HEK293 (cell line): ENCODE results near the gene ATP8A1.

Experiments
- CTCF ChIA-PET: fragments of 350-600 bp; formaldehyde crosslinking; extraction: SDS; loops from one replicate; lab custom pipeline; 2021; ENCODE audit warnings: antibody characterized with exemption; lab: Yijun Ruan, JAX
- POLR2A ChIA-PET: fragments of 300-600 bp; formaldehyde crosslinking; extraction: SDS; loops from one replicate; lab custom pipeline; 2020; ENCODE audit warnings: antibody characterized with exemption, inconsistent platforms; lab: Yijun Ruan, JAX
- H3K27ac ChIP-seq: fragments of 200-500 bp; sonication (Bioruptor generic); 2 replicates; pipeline ENCODE4 v1.5.1; 2014; ENCODE audit warnings: low read depth, low read length, control low read depth, inconsistent platforms; ENCODE audit errors: extremely low read depth
- H3K36me3 ChIP-seq, 2 experiments: fragments of 200-500 bp in 1 of 2; sonication (Bioruptor generic) in 1 of 2; 1 replicate in 1 of 2; 2 replicates in 1 of 2; pipeline ENCODE4 v1.5.1; 2014 to 2017; ENCODE audit warnings: inconsistent platforms in 2 of 2, low read length in 2 of 2; ENCODE audit not compliant: control insufficient read depth in 2 of 2, insufficient read depth in 1 of 2
- H3K4me1 ChIP-seq: fragments of 200-500 bp; sonication (Bioruptor generic); 2 replicates; pipeline ENCODE4 v1.5.1; 2014; ENCODE audit warnings: mild to moderate bottlenecking, low read length, inconsistent platforms; ENCODE audit not compliant: control insufficient read depth, insufficient read depth
- H3K4me3 ChIP-seq: 2 replicates; pipeline ENCODE4 v1.5.1; 2011; ENCODE audit warnings: low read depth, mild to moderate bottlenecking, control low read depth, low read length, moderate library complexity
- H3K9me3 ChIP-seq: fragments of 200-500 bp; sonication (Bioruptor generic); 2 replicates; pipeline ENCODE4 v1.5.1; 2014; ENCODE audit warnings: low read depth, low read length, inconsistent platforms; ENCODE audit not compliant: control insufficient read depth, insufficient read depth
- IKZF3 ChIP-seq: fragments of 450-650 bp; IDR thresholded peaks from 2 replicates; pipeline ENCODE4 v1.5.0; 2018; ENCODE audit warnings: missing biosample characterization, mild to moderate bottlenecking, missing genetic modification characterization, moderate library complexity
- KLF7 ChIP-seq: fragments of 450-650 bp; formaldehyde crosslinking; IDR thresholded peaks from 2 replicates; pipeline ENCODE4 v1.5.1; 2016; ENCODE audit warnings: missing biosample characterization, missing genetic modification characterization, borderline replicate concordance
- KLF8 ChIP-seq: fragments of 450-650 bp; formaldehyde crosslinking; IDR thresholded peaks from 2 replicates; pipeline ENCODE4 v1.5.1; 2016; ENCODE audit warnings: missing biosample characterization, missing genetic modification characterization
- MEIS1 ChIP-seq: sonication (generic); formaldehyde crosslinking; IDR thresholded peaks from 2 replicates; pipeline ENCODE4 v1.8.1; 2022; ENCODE audit warnings: missing genetic modification reagents, mild to moderate bottlenecking, borderline replicate concordance
- SALL2 ChIP-seq: fragments of 450-650 bp; formaldehyde crosslinking; IDR thresholded peaks from 2 replicates; pipeline ENCODE4 v1.5.0; 2017; ENCODE audit warnings: missing biosample characterization, mild to moderate bottlenecking, missing genetic modification characterization, borderline replicate concordance
- SP3 ChIP-seq: fragments of 450-650 bp; formaldehyde crosslinking; IDR thresholded peaks from 2 replicates; pipeline ENCODE4 v1.5.1; 2016; ENCODE audit warnings: missing biosample characterization, missing genetic modification characterization
- ZEB2 ChIP-seq: fragments of 450-650 bp; formaldehyde crosslinking; IDR thresholded peaks from 2 replicates; pipeline ENCODE4 v1.5.1; 2016; ENCODE audit warnings: missing biosample characterization, missing genetic modification characterization
- ZNF169 ChIP-seq: fragments of 450-650 bp; formaldehyde crosslinking; IDR thresholded peaks from 2 replicates; pipeline ENCODE4 v1.5.1; 2016; ENCODE audit warnings: missing biosample characterization, missing genetic modification characterization
- ZNF223 ChIP-seq: fragments of 450-650 bp; formaldehyde crosslinking; IDR thresholded peaks from 2 replicates; pipeline ENCODE4 v1.5.1; 2016; ENCODE audit warnings: missing biosample characterization, missing genetic modification characterization
- ZNF341 ChIP-seq: fragments of 450-650 bp; formaldehyde crosslinking; IDR thresholded peaks from 2 replicates; pipeline ENCODE4; 2016; ENCODE audit warnings: low read depth, missing biosample characterization, missing genetic modification characterization
- ZNF48 ChIP-seq: fragments of 450-650 bp; formaldehyde crosslinking; IDR thresholded peaks from 2 replicates; pipeline ENCODE4 v1.5.1; 2016; ENCODE audit warnings: missing biosample characterization, missing genetic modification characterization
- ZNF530 ChIP-seq: fragments of 450-650 bp; formaldehyde crosslinking; IDR thresholded peaks from 2 replicates; pipeline ENCODE4 v1.5.1; 2016; ENCODE audit warnings: low read depth, missing biosample characterization, missing genetic modification characterization
- ZNF544 ChIP-seq: fragments of 450-650 bp; formaldehyde crosslinking; IDR thresholded peaks from 2 replicates; pipeline ENCODE4 v1.5.0; 2017; ENCODE audit warnings: missing biosample characterization, missing genetic modification characterization
- ZNF549 ChIP-seq: fragments of 450-650 bp; IDR thresholded peaks from 2 replicates; pipeline ENCODE4 v1.5.1; 2018; ENCODE audit warnings: missing biosample characterization, missing genetic modification characterization, mild to moderate bottlenecking, inconsistent platforms, moderate library complexity
- ZNF621 ChIP-seq: fragments of 450-650 bp; formaldehyde crosslinking; IDR thresholded peaks from 2 replicates; pipeline ENCODE4 v1.5.1; 2017; ENCODE audit warnings: missing biosample characterization, missing genetic modification characterization
- ZNF664 ChIP-seq: fragments of 450-650 bp; formaldehyde crosslinking; IDR thresholded peaks from 2 replicates; pipeline ENCODE4 v1.5.1; 2016; ENCODE audit warnings: missing biosample characterization, missing genetic modification characterization
- ZNF701 ChIP-seq: fragments of 450-650 bp; formaldehyde crosslinking; IDR thresholded peaks from 2 replicates; pipeline ENCODE4 v1.5.1; 2016; ENCODE audit warnings: missing biosample characterization, missing genetic modification characterization
- ZNF768 ChIP-seq: fragments of 450-650 bp; formaldehyde crosslinking; IDR thresholded peaks from 2 replicates; pipeline ENCODE4 v1.5.1; 2018; ENCODE audit warnings: missing biosample characterization, mild to moderate bottlenecking, missing genetic modification characterization
- TF ChIP-seq, protein P1 (sequence below): fragments of 450-650 bp; formaldehyde crosslinking; IDR thresholded peaks from 2 replicates; pipeline ENCODE4 v1.5.1; 2016; ENCODE audit warnings: missing biosample characterization, missing genetic modification characterization
- TF ChIP-seq, protein P2 (sequence below): fragments of 450-650 bp; formaldehyde crosslinking; optimal IDR thresholded peaks from 2 replicates; pipeline ENCODE3; 2016; ENCODE audit warnings: missing biosample characterization, mild to moderate bottlenecking, missing genetic modification characterization
- TF ChIP-seq, protein P3 (sequence below): fragments of 450-650 bp; formaldehyde crosslinking; IDR thresholded peaks from 2 replicates; pipeline ENCODE4 v1.5.1; 2016; ENCODE audit warnings: missing biosample characterization, missing genetic modification characterization
- TF ChIP-seq, protein P4 (sequence below): fragments of 450-650 bp; formaldehyde crosslinking; IDR thresholded peaks from 2 replicates; pipeline ENCODE4 v1.5.1; 2017; ENCODE audit warnings: missing biosample characterization, missing genetic modification characterization

Gene ATP8A1

DNA sequence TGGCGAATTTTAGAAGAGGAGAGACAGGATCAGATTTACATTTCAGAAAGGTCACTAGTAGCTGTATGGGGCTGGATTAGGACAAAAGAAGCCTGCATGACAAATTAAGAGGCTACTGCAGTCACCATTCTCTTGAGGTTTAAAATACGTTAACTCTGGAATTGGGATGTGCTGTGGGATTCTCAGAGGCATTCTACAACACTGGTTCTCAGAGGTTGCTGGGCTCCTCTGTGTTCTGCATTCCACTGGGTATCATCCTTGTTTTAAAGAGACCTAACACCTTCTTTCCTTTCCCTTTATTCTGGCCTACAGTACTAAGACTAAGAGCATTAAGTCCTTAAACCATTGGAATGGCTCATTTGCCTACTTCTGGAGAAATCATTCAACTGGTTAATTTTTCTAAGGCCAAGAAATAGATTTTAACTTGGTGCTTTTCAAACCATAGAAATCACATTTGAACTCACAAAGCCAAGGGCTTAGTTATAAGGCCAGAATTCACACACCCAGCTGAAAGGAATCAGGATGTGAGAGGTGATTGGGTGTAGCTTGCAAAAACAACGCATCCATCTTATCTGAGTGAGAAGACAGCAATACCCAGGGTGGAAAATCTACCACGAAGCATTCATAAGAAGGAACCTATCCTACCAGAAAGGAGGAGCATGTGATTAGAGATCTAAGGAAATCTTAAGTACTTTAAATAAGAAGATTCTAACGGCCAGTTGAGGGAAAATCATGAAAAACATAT is 143.0 kb downstream of the ATP8A1 start (continued):
- no peak for TF ChIP-seq ZNF48
- TF ChIP-seq, all 188 proteins: peak for 0

DNA sequence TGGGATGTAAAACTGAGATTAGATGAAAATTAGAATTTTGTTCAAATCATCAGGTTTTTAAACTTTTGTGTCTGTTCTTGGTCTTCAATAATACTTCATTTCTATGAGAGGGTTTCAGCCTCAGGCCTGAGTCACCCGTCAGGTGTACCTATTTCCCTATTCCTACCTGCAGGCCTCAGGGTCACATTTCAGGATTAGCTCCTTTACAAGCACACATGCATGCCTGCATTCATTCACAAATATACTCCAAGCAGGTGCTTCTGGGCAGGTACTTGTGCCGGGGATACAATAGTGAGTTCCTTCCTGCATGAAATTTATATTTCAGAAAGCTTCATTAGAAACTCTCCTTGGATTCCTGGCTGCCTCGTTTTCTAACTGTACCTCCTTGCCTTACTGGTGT is 144.7 kb downstream of the ATP8A1 start:
- ChIA-PET CTCF (interaction anchor here (3.1 kb wide), 1 partner anchor 141 kb away, joined by 11 read pairs; no protein-coding TSS in a partner anchor), POLR2A (no interaction called here)
- no peaks in the 10 kb centered on the region for H3K9me3 ChIP-seq
- H3K4me3 ChIP-seq = no peak overlapping the region
- no peaks in the 10 kb centered on the region for H3K4me1 ChIP-seq
- TF ChIP-seq ZNF664 (no peak), ZNF549 (no peak), ZEB2 (tag by site-specific recombination) (no peak), MEIS1 (CRISPR knock-in tag) (no peak), ZNF341 (tag by site-specific recombination) (no peak), ZNF48 (no peak), ZNF544 (tag by site-specific recombination) (no peak), ZNF701 (tag by site-specific recombination) (no peak), ZNF223 (no peak), ZNF621 (no peak), ZNF768 (tag by site-specific recombination) (no peak), SALL2 (tag by site-specific recombination) (no peak)
- TF ChIP-seq, protein P1, sequence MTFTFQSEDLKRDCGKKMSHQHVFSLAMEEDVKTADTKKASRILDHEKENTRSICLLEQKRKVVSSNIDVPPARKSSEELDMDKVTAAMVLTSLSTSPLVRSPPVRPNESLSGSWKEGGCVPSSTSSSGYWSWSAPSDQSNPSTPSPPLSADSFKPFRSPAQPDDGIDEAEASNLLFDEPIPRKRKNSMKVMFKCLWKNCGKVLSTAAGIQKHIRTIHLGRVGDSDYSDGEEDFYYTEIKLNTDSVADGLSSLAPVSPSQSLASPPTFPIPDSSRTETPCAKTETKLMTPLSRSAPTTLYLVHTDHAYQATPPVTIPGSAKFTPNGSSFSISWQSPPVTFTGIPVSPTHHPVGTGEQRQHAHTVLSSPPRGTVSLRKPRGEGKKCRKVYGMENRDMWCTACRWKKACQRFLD = no peak
- TF ChIP-seq, protein P2, sequence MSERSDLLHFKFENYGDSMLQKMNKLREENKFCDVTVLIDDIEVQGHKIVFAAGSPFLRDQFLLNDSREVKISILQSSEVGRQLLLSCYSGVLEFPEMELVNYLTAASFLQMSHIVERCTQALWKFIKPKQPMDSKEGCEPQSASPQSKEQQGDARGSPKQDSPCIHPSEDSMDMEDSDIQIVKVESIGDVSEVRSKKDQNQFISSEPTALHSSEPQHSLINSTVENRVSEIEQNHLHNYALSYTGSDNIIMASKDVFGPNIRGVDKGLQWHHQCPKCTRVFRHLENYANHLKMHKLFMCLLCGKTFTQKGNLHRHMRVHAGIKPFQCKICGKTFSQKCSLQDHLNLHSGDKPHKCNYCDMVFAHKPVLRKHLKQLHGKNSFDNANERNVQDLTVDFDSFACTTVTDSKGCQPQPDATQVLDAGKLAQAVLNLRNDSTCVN (tag by site-specific recombination) = no peak
- TF ChIP-seq, protein P3, sequence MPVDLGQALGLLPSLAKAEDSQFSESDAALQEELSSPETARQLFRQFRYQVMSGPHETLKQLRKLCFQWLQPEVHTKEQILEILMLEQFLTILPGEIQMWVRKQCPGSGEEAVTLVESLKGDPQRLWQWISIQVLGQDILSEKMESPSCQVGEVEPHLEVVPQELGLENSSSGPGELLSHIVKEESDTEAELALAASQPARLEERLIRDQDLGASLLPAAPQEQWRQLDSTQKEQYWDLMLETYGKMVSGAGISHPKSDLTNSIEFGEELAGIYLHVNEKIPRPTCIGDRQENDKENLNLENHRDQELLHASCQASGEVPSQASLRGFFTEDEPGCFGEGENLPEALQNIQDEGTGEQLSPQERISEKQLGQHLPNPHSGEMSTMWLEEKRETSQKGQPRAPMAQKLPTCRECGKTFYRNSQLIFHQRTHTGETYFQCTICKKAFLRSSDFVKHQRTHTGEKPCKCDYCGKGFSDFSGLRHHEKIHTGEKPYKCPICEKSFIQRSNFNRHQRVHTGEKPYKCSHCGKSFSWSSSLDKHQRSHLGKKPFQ (tag by site-specific recombination) = no peak
- no peaks in the 10 kb centered on the region for H3K36me3 ChIP-seq
- H3K27ac ChIP-seq = no peak overlapping the region

DNA sequence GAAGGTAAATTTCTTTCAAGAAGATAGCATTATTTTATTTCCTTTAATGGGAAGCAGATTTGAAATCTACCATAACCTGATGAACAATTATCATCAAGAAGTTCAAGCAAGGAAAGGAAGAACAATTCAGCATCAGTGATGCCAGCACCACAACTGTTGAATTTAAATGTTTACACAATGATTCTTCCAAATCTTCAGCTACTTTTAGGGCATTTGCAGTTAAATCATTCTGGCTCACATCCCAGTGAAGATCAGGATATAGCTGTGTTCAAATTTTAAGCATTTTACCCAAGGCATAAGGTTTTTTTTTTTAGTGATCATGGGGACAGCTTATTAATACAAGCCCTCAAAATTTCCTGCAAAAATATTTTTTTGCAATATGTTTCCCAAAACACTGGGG is 146.7 kb downstream of the ATP8A1 start:
- Histone ChIP-seq H3K36me3 (peaks cover 0 to 12% of the 10 kb centered on the region in 2 experiments; a peak in 1 of 3 replicates), H3K4me3 (no peak overlapping the region), H3K9me3 (no peaks in the 10 kb centered on the region), H3K27ac (no peak overlapping the region)
- ChIA-PET CTCF (interaction anchor here (0.6 to 3.1 kb wide), 5 partner anchors 9 to 250 kb away, joined by 3 to 11 read pairs (median 3); no protein-coding TSS in a partner anchor), POLR2A (no interaction called here)
- TF ChIP-seq ZNF48 (no peak), KLF8 (tag by site-specific recombination) (no peak), SP3 (no peak), KLF7 (tag by site-specific recombination) (no peak), IKZF3 (tag by site-specific recombination) (no peak), ZNF169 (tag by site-specific recombination) (no peak), ZNF530 (tag by site-specific recombination) (no peak)
- TF ChIP-seq, protein P4, sequence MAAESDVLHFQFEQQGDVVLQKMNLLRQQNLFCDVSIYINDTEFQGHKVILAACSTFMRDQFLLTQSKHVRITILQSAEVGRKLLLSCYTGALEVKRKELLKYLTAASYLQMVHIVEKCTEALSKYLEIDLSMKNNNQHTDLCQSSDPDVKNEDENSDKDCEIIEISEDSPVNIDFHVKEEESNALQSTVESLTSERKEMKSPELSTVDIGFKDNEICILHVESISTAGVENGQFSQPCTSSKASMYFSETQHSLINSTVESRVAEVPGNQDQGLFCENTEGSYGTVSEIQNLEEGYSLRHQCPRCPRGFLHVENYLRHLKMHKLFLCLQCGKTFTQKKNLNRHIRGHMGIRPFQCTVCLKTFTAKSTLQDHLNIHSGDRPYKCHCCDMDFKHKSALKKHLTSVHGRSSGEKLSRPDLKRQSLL (tag by site-specific recombination) = no peak
- TF ChIP-seq, all 188 proteins: peak for 0
- H3K4me1 ChIP-seq = no peaks in the 10 kb centered on the region
